ENCODE data around the gene CCSER2.

DNA sequence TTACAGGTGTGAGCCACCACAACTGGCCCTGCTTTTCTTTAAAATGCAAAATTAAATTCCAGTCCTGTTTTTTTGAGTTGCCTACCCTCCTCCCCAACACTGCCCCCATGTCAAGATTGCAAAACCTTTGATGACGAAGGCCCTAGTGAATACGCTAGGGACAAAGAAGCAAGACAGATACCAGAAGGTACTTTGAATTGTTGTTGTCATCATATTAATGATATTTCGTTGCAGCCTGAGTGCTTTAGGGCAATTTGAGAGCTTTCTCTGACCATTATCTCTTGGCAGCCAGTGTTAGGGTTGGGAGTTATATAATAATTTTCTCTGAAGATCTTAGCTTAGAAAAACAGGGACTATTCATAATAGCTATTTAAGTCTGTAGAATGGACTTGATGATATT is 7.1 kb downstream of the CCSER2 start:
- TF ChIP-seq, protein P1, sequence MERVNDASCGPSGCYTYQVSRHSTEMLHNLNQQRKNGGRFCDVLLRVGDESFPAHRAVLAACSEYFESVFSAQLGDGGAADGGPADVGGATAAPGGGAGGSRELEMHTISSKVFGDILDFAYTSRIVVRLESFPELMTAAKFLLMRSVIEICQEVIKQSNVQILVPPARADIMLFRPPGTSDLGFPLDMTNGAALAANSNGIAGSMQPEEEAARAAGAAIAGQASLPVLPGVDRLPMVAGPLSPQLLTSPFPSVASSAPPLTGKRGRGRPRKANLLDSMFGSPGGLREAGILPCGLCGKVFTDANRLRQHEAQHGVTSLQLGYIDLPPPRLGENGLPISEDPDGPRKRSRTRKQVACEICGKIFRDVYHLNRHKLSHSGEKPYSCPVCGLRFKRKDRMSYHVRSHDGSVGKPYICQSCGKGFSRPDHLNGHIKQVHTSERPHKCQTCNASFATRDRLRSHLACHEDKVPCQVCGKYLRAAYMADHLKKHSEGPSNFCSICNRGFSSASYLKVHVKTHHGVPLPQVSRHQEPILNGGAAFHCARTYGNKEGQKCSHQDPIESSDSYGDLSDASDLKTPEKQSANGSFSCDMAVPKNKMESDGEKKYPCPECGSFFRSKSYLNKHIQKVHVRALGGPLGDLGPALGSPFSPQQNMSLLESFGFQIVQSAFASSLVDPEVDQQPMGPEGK (CRISPR knock-in tag; IDR thresholded peaks at IDR 0.05; ENCODE audit: borderline replicate concordance) = peak; percentile 92
- TF ChIP-seq CSDC2 (CRISPR knock-in tag; IDR thresholded peaks at IDR 0.05) = peak; percentile 82
- peak; percentile 68; the same call in 1 of the 2 replicates for TF ChIP-seq ZFP3 (CRISPR knock-in tag; IDR thresholded peaks at IDR 0.05)
- TF ChIP-seq TCF4 (CRISPR knock-in tag; IDR thresholded peaks at IDR 0.05; ENCODE audit: borderline replicate concordance) = peak; percentile 81
- TF ChIP-seq TOX (CRISPR knock-in tag; IDR thresholded peaks at IDR 0.05; ENCODE audit: borderline replicate concordance) = no peak
- TF ChIP-seq PPARA (CRISPR knock-in tag; IDR thresholded peaks at IDR 0.05; ENCODE audit: borderline replicate concordance) = no peak
- TF ChIP-seq ARNTL (CRISPR knock-in tag; IDR thresholded peaks at IDR 0.05; ENCODE audit: borderline replicate concordance, low read depth) = no peak

Data from SK-N-SH treated with all-trans-retinoic acid at 6 μM for 48 hours (cell line).